ENCODE results near the gene ANKRD18B. TPM values are rescaled to one million over a fixed set of nuclear protein-coding genes. Genes with fewer than 3 reads are reported as not detected.
"Not testable (repeated sequence)": the region's sequence is repeated elsewhere in the genome, so short reads cannot be mapped to it uniquely, and the experiment has no call there.

ANKRD18B gene
- total RNA-seq, 1 experiment from 2014 or later = not detected

DNA sequence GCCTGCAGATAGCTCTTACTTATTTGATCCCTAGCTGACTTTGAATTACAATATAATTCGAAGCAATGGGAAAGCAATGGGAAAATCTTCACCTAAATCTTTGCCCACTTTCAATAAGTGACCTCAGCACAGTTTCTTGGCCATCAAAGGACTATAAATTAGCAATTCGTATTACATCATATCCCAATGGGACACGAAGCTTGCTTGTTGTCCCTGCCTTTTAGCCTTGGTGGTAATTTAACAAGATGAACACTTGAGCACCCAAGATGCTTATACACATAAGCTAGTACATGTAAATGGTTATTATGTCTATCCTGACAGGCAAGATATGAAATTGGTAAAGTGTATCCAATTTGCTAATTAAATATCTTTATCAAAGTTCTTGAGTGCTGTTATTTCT is 9.9 kb downstream of the ANKRD18B start:
- DNase-seq (ENCODE audit: low spot score) = not testable (repeated sequence)

DNA sequence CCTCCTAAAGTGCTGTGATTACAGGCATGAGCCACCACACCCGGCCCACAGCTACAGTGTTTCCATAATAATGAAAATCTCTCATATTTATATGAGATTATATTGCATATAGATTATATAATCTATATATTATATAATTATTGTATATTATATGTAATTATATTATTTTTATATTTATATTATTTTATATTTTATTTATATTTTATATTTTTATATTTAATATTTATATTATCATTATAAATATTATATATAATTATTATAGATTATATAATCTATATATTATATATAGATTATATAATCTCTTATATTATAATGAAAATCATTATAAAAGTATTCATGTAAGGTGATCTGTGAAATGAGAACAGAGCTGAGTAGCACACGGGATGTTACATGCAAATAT is 11.5 kb downstream of the ANKRD18B start:
- no peak for DNase-seq (ENCODE audit: low spot score)

DNA sequence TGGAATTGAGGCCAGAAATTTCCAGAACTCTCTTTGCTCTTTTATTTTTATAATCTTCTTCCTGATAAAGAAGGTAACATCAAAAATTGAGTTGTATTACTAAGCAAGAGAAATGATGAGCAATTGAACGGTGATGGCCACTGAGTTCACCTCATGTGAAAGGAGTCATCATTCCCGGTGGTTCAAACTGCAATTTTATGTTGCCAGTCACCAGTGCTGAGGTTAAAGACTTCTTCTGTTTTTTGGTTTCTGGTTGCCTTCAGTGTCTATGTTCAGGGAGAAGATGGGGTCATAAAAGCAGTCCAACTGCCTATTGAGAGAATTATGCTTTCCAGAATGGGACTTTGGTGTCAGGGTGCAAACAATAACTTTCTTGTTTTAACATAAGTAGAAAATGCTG is 19.4 kb downstream of the ANKRD18B start:
- DNase-seq (ENCODE audit: low spot score) = not testable (repeated sequence)

DNA sequence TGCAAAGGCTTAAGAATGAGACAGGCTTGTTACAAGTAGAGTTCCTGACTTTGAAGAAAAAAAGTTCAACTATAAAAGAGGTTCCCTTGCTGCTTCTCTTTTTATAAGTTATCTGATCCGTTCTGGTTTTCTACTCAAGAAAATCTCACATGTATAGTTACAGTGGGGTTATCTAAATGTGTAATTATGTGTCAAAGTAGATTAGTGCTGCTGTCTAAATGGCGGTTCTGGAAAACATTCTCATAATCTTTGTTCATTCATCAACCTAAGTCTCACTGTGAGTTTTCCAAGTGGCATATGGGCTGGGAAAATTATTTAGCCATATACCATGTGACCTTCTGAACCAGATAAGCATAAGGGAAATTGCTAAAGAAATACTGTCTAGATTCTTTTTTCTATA is 21.7 kb downstream of the ANKRD18B start:
- not testable (repeated sequence) for DNase-seq (ENCODE audit: low spot score)

DNA sequence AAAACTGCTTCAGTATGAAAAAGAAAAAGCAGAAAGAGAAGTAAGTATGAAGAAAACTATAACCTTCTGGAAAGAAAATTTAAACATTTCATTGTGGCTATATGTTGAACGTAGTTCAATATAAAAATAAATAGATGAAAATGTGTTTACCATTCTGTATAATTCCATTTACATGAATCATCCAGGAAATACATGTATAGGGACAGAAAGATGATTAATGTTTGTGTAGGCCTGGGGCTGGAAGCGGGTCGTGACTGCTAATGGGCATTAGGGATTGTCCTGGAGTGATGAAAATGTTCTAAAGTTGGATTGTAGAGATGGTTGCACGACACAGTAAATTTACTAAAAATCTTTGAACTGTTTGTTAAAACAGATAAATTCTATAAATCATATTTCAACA is 24.8 kb downstream of the ANKRD18B start:
- not testable (repeated sequence) for DNase-seq (ENCODE audit: low spot score)

DNA sequence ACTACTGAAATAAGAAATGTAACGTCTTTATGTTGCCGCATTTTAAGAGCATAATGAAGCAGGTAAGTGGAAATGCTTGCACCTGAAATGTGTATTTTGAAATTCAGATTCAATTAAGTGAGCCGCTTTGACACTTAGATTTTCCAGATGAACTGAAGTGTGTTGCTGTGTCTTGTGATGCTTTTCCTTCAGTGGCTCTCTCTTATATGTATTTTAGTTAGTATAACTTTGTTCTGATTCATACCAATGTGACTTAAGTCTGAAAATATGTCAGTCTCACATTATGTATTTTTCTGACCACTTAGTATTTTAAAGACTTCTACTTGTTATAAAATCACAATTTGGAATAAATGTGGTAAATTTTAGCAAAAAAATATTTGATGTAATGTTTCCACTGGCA is 25.4 kb downstream of the ANKRD18B start:
- not testable (repeated sequence) for DNase-seq (ENCODE audit: low spot score)

DNA sequence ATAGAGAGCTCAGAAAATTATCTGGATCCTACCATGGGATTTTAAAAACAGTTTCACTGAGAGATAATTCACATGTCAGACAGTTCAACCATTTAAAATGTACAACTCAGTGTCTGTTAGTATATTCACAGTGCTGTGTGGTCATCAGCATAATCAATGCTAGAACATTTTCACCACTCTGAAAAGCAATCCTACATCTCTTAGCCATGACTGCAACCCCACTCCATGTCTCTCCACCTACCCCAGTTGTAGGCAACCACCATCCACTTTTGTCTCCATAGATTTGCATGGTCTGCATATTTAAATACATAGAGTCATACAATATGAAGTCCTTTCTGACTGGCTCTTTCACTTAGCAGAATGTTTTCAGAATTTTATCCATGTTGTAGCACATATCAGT is 27.1 kb downstream of the ANKRD18B start:
- DNase-seq (ENCODE audit: low spot score) = not testable (repeated sequence)

DNA sequence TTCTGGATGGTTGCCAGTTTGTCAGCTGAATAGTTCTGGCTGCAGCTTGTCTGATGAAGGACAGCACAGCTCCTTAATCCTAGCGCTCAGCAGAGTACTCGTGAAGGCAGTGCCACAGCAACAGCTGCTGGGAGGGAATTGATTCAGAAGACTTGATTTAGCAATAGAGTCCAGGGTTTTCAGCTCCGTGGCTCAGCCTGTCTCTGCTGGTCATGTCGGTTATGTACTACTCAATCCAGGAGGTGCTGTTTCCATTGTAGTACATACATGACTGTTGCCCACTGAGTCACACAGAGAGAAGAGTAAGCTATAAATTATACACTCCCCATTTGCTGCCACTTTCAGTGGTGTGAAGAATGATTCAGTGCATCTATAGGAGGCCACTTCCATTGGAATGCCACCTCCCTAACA is 28.3 kb downstream of the ANKRD18B start:
- DNase-seq (ENCODE audit: low spot score) = not testable (repeated sequence)

DNA sequence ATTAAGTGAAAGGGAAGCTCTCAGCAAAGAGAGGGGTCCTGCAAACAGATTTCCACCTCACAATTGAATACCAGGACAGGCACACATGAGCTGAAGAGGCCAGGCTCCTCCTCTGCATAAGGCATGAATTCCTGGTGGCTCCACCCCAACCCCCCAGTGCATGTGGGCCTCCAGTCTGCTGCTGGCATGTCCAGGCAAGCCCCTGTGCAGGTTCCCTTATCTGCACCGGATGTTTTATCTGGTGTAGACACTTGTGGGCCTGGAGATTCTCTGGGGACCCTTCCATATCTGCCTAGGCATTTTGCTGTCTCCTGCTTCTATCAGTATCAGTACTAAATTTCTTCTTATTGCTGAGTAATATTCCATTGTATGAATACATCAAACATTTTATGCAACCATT is 36.2 kb downstream of the ANKRD18B start:
- not testable (repeated sequence) for DNase-seq (ENCODE audit: low spot score)

DNA sequence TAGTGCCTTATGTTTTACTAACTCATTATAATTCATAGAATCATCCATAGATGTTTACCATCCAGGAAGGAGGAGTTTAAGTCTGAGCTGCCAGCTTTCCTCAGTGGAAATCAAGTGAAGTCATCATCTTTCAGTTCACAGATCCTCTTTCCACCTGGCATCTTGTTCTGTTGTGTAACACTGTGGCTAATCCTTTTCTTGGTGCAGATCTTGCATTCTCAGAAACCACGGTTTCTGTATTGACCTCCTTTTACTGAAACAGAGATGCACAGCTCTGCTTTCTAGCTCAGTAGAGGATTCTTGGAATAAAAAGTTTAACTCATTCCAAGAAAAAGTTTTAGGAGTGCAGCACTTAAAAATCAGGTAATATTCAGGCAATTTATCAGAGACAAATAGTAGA is 38.1 kb downstream of the ANKRD18B start:
- not testable (repeated sequence) for DNase-seq (ENCODE audit: low spot score)

DNA sequence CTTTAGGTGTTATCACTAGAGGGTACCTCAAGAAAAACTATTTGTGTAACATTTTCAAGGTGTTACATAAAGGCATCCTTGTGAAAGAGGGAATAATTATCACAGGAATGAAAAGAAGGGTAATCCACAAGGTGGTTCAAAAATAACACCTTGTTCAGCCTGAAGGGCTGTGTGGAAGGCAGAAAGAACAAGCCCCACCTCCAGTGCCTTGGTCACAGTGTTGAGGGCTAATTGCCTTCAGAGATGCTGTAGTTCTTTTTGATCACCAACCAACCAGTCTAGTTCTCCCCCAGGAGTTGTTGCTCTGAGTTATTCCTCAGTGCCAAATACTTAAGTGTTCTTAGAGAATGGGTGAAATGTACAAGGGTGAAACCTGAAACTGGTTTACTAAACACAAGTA is 43.7 kb downstream of the ANKRD18B start:
- not testable (repeated sequence) for DNase-seq (ENCODE audit: low spot score)

DNA sequence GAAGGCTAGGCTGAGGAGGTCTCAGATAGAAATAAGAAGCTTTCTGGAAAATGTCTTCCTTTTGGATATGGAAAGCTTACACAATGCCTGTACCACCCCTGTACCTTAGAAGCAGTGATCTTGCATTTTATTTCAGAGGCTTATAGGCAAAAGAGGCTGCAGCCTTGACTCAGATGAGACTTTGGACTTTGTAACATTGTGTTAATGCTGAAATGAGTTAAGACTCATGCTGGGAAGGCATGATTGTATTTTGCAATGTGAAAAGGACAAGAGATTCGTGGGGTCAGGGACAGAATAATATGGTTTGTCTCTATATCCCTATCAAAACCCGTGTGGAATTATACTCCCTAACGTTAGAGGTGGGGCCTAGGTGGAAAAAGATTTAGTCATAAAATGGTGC is 53.7 kb downstream of the ANKRD18B start:
- DNase-seq (ENCODE audit: low spot score) = not testable (repeated sequence)

DNA sequence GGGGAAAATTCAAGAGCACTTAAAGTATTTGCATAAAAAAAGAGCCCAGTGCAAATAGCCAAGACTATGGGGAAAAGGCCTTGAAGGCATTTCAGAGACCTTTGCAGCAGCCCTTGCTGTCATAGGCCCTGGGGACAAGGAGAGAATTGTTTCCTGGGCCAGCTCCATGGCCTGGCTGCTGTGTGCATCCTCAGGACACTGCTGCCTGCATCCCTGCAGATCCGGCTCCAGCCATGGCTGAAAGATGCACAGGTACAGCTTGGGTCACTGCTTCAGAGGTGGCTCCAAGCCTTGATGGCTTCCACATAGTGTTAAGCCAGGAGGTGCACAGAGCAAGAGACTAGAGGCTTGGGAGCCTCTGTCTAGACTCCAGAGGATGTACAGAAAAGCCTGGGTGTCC is 55.9 kb downstream of the ANKRD18B start:
- not testable (repeated sequence) for DNase-seq (ENCODE audit: low spot score)

DNA sequence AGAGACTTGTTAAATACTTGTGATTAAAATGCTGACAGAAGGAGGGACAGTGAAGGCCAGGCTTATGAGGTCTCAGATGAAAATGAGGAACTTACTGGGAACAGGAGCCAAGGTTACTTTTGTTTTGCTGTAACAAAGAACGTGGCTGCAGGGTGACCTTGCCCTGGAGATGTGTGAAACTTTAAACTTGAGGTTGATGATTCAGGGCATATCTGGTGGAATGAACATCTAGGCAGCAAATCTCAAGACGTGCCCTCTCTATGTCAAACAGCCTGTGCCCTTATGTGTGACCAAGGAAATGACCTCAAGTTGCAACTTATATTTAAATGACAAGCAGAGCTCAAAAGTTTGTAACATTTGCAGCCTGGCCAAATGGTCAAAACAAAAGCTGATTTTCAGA is 58.6 kb downstream of the ANKRD18B start:
- not testable (repeated sequence) for DNase-seq (ENCODE audit: low spot score)

DNA sequence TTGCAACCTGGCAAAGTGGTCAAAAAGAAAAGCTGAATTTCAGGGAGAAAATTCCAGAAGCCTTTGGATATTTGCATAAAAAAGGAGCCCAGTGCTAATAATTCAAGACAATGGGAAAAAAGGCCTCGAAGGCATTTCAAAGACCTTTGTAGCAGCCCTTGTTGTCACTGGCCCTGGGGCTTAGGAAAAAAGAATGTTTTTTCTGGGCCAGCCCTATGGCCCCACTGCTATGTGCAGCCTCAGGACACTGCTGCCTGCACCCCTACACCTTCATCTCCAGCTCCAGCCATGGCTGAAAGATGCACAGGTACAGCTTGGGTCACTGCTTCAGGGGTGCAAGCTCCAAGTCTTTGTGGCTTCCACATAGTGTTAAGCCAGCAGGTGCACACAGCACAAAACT is 62.1 kb downstream of the ANKRD18B start:
- not testable (repeated sequence) for DNase-seq (ENCODE audit: low spot score)

DNA sequence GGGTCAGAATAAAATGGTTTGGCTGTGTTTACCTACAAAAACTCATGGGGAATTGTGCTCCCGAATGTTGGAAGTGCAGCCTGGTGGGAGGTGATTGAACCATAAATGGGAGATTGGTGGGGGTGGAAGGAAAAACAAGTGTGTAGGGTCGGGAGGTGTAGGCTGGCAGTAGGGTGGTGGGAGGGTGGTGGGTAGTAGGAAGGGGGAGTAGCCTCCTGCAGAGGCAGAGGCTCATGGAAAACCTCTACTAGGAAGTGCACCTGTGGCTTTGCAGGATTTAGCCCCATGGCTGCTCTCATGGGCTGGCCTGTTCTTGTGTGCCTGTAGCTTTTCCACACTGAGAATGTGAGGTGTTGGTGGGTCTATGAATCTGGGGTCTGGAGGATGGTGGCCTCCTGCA is 63.7 kb downstream of the ANKRD18B start:
- DNase-seq (ENCODE audit: low spot score) = not testable (repeated sequence)

DNA sequence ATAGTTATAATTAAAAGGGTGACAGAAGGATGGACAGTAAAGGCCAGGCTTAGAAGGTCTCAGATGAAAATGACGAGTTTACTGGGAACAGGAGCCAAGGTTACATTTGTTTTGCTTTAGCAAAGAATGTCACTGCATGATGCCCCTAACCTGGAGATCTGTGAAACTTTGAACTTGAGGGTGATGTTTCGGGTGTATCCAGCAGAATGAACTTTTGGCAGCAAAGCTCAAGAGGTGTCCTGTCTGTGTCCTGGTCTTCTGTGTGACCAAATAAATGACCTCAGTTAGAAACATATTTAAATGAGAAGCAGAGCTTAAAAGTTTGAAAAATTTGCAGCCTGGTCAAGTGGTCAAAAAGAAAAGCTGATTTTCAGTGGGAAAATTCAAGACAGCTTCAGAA is 64.8 kb downstream of the ANKRD18B start:
- DNase-seq (ENCODE audit: low spot score) = not testable (repeated sequence)

DNA sequence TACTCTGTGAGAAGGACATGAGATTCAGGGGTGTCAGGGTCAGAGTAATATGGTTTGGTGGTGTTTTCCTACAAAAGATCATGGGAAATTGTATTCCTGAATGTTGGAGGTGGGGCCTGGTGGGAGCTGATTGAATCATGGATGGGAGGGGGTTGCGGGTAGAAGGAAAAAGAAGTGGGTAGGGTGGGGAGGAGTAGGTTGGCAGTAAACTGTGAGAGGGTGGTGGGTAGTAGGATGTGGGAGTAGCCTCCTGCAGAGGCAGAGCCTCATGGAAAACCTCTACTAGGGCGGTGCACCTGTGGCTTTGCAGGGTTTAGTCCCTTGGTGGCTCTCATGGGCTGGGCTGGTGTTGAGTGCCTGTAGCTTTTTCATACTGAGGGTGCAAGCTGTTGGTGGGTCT is 66.8 kb downstream of the ANKRD18B start:
- DNase-seq (ENCODE audit: low spot score) = not testable (repeated sequence)

DNA sequence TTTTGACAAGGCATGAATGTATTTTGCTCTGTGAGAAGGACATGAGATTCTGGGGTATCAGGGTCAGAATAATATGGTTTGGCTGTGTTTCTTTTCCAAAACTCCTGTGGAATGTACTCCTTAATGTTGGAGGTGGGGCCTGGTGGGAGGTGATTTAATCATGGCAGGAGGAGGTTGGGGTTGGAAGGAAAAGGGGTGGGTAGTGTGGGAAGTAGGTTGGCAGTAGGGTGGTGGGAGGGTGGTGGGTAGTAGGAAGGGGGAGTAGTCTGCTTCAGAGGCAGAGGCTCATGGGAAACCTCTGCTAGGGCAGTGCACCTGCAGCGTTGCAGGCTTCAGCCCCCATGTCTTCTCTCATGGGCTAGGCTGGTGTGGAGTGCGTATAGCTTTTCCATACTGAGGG is 72.9 kb downstream of the ANKRD18B start:
- not testable (repeated sequence) for DNase-seq (ENCODE audit: low spot score)

DNA sequence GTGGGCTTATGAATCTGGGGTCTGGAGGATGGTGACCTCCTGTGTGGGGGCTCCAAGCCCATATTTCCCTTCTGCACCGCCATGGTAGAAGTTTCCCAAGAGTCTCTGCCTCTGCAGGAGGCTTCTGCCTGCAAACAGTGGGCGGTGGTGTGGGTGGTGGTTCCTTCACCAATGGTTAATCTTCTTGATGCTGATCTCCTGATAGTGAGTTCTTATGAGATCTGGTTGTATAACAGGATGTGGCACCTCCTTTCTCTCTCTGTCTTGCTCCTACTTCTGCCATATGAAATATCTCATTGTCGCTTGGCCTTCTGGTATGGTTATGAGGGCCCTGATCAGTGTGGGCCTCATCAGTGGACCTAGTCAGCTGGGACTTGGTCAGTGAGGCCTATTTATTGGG is 73.3 kb downstream of the ANKRD18B start:
- DNase-seq (ENCODE audit: low spot score) = not testable (repeated sequence)

DNA sequence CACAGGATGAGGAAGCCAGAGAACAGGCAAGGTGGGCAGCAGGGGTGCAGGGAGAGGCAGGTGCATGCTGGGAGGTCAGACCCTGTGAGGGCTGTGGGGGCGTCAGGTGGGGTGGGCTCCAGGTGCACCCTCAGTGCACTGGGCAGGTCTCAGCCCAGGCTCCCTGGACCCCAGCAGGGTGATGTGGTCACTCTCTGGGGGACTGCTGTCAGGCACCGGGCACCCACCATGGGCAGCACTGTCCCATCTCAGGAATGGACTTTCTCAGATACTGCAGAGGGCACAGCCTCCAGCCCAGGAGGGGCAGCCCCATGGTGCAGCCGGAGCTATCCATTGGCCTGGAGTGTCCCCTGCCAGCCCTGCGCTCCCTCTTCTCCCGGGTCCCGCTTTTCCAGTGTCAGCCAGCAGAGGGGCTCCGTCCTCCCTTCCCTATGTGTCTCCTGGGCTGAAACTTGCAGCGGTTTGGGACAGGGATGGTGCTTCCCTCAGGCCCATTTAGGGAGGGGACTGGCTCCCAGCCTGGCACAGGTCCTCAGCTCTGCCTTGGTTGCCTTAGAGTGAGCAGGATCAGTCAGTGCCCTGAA is 74.8 kb downstream of the ANKRD18B start:
- DNase-seq (ENCODE audit: low spot score) = not testable (repeated sequence)

DNA sequence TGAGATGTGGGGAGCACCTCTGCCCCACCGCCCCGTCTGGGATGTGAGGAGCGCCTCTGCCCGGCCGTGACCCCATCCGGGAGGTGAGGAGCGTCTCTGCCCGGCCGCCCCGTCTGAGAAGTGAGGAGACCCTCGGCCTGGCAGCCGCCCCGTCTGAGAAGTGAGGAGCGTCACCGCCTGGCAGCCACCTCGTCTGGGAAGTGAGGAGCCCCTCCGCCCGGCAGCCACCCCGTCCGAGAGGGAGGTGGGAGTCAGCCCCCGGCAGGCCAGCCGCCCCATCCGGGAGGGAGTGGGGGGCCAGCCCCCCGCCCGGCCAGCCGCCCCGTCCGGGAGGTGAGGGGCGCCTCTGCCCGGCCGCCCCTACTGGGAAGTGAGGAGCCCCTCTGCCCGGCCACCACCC is 76.9 kb downstream of the ANKRD18B start:
- DNase-seq (ENCODE audit: low spot score) = not testable (repeated sequence)

DNA sequence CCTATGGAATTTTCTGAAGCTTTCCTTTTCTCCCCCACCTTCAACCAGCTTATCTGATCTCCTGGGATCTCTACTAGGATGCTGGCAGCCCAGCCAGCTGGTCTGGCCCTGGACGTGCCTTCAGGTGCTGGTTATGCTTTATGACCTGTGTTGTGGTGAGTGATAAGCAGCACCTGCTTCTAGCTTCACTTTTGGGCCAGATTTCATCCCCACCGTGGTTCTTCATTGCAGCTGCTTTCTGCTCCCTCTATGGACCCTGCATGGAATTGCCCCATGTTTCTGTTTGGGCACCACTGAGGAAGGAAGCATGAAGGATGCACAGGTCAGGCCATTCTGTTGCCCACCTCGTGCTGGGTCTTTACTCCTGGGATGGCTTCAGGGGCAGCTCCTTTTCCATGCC is 80.2 kb downstream of the ANKRD18B start:
- peak; percentile 35 for DNase-seq (ENCODE audit: low spot score)

DNA sequence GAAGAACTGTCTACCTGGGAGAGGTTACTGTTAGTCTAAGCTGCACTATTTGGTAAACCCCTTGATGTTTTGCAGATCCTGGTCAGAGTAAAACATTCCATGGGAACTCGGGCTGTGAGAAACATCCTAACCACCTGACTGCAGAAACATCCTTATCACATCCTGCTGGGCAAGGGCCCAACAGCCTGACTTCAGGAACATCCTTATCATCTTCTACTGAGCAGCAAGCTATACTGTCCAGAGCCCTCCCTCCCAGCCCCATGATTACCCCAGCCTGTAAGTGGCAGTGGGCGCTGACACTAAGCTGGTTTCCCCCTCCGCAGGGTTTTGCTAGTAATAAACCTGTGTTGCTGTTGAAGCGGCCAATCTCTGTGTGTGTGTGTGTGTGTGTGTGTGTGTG is 80.9 kb downstream of the ANKRD18B start:
- not testable (repeated sequence) for DNase-seq (ENCODE audit: low spot score)

Data from HT-29 (cell line).